BE2C (cell line): ENCODE data around the gene AGR2.
A peak's percentile ranks its signal among the peaks of the same experiment; 100 is the strongest.

Experiments
- DNase-seq: peaks from one replicate; pipeline ENCODE4 v3.0.0-alpha.2; 2020
- H3K27me3 ChIP-seq: fragments of 250-450 bp; sonication (Bioruptor Pico); 2 replicates; pipeline ENCODE4 v1.5.1; 2020; ENCODE audit warnings: mild to moderate bottlenecking
- H3K36me3 ChIP-seq: fragments of 250-450 bp; sonication (Bioruptor Pico); 2 replicates; pipeline ENCODE4 v1.5.1; 2020; ENCODE audit warnings: mild to moderate bottlenecking
- H3K4me1 ChIP-seq: fragments of 250-450 bp; sonication (Bioruptor Pico); 2 replicates; pipeline ENCODE4 v1.5.1; 2020
- H3K4me3 ChIP-seq: 2 replicates; pipeline ENCODE4 v1.5.1; 2011; ENCODE audit warnings: low read depth, low read length
- H3K9me3 ChIP-seq: fragments of 250-450 bp; sonication (Bioruptor Pico); 2 replicates; pipeline ENCODE4 v1.5.1; 2020
- TF ChIP-seq, protein P1 (sequence below): IDR thresholded peaks from 2 replicates; pipeline ENCODE4 v1.5.1; 2012; ENCODE audit warnings: mild to moderate bottlenecking, low read depth, low read length

The AGR2 gene

DNA sequence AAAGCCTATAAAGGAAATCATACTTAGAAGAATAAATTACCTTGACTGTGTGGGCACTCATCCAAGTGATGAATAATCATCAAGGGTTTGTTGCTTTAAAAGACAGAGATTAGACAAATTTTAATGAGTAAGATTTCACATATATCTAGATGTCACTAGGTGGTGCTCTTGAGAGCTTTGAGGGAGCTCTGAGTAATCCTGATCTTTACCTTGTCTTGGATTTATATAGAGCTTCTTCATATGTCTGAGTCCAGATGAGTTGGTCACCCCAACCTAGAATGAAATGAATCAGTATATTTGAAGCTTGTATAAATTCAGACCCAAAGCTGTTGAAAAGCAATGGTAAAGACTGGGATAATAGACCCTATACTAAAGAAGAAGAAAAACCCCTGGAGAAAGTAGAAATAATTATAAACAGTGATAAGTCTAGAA is 3.7 kb downstream of the AGR2 start:
- H3K4me3 ChIP-seq, result no peak overlapping the region
- no peak for DNase-seq
- H3K4me1 ChIP-seq, result no peaks in the 10 kb centered on the region; the same call in none of the 2 replicates
- no peaks in the 10 kb centered on the region for H3K9me3 ChIP-seq
- no peaks in the 10 kb centered on the region for H3K36me3 ChIP-seq
- H3K27me3 ChIP-seq, result no peaks in the 10 kb centered on the region
- TF ChIP-seq, protein P1, sequence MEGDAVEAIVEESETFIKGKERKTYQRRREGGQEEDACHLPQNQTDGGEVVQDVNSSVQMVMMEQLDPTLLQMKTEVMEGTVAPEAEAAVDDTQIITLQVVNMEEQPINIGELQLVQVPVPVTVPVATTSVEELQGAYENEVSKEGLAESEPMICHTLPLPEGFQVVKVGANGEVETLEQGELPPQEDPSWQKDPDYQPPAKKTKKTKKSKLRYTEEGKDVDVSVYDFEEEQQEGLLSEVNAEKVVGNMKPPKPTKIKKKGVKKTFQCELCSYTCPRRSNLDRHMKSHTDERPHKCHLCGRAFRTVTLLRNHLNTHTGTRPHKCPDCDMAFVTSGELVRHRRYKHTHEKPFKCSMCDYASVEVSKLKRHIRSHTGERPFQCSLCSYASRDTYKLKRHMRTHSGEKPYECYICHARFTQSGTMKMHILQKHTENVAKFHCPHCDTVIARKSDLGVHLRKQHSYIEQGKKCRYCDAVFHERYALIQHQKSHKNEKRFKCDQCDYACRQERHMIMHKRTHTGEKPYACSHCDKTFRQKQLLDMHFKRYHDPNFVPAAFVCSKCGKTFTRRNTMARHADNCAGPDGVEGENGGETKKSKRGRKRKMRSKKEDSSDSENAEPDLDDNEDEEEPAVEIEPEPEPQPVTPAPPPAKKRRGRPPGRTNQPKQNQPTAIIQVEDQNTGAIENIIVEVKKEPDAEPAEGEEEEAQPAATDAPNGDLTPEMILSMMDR, result peak; percentile 59

DNA sequence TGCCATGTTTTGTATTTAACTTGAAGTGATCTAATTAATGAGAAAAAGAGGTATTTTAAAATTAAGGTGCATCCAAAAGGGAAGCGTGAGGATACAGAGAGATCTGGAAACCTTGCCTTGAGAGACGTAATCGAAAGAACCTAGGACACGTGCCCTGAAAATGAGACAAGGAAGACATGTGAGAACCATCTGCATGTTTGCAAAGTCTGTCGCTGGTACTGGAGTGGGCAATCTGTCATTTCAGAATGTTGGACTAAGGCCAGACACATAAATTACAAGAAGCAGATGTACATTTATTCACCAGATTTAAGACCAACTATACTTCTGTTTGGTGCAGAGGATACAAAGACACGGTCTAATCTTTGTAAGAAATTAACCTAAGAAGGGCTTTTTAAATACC is 9.2 kb downstream of the AGR2 start:
- Histone ChIP-seq H3K36me3 (no peaks in the 10 kb centered on the region), H3K4me3 (no peak overlapping the region), H3K9me3 (no peaks in the 10 kb centered on the region), H3K27me3 (no peaks in the 10 kb centered on the region), H3K4me1 (peaks cover 4% of the 10 kb centered on the region)
- DNase-seq, result peak; percentile 46
- TF ChIP-seq, protein P1, result no peak

DNA sequence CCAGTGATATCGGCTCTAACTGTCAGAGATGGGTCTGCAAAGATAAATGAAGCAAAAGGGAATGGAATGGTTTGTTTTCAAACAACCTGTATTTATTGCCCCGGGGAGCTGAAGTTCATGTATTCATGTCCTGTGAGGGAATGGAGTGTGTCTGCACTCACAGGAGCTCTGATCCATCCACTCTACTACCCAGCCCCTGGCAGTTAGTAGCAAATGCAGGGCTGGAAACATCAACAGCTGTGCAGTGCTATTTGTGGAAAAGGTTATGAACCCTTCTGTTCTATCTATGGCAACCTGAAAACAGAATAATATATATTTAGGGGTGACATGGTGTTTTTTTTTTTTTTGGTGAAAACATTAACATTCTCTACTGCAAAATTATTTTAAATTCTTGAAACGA is 9.8 kb downstream of the AGR2 start:
- Histone ChIP-seq H3K4me1 (peaks cover 4% of the 10 kb centered on the region), H3K36me3 (no peaks in the 10 kb centered on the region), H3K9me3 (no peaks in the 10 kb centered on the region), H3K4me3 (no peak overlapping the region), H3K27me3 (no peaks in the 10 kb centered on the region)
- TF ChIP-seq, protein P1, result no peak
- no peak for DNase-seq

DNA sequence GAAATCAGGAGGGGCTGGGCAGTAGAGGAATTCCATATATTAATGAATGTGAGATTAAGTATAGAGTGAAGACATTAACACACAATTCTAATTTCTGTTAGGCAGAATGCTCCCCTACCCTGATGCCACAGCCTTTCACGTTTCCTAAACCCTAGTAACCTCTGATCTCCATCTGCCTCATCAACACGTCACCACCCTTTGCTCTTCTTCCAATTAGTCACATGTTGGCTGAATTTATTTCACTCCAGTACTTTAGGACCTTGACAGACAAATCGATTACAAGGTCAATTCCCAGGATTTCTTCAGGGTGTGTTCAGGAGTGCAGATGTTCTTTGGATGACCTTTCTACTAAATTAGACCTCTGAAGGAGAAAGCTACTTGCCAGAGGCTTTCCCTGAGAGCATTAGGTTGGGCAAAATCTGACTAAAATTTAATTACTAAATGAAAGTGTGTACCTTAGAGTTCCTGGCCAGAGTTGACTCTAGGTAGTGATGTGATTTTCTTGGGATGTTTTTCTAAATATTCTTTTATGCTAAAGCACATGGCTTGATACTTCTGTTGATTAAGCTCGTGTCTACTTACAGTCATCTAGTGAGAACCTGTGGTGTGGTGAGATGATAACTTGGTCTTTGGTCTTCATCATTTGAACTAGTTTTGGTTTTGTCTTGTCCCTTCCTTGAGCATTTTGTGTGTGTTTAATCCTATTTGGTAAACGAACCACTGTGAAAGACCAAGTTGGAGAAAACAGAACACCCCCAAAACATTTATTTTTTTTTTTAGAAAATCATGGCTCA is 12.7 kb downstream of the AGR2 start:
- H3K27me3 ChIP-seq, result no peaks in the 10 kb centered on the region
- no peaks in the 10 kb centered on the region for H3K36me3 ChIP-seq
- no peak for DNase-seq
- no peaks in the 10 kb centered on the region for H3K9me3 ChIP-seq
- no peak overlapping the region for H3K4me3 ChIP-seq
- peaks cover 4% of the 10 kb centered on the region for H3K4me1 ChIP-seq
- TF ChIP-seq, protein P1, result no peak

DNA sequence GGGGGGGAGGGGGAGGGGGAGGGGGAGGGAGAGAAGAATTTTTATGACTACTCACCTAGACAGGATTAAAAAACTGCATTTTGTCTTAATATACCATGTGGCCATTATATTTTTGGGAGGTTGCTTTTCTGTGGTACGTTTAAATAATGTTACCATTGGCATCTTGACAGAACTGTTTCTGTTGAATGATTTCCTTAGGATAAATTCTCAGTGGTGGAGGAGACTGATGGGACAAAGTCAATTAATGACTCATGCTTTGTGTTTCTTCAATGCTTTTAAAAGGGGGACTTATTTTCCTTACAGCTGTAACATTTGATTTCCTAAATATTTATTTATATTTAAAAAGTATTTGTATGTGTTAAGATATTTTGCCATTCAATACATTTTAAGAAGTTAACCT is 13.7 kb downstream of the AGR2 start:
- TF ChIP-seq, protein P1, result no peak
- H3K36me3 ChIP-seq, result no peaks in the 10 kb centered on the region
- DNase-seq, result no peak
- no peaks in the 10 kb centered on the region for H3K27me3 ChIP-seq
- H3K4me3 ChIP-seq, result no peak overlapping the region
- peaks cover 3% of the 10 kb centered on the region for H3K4me1 ChIP-seq
- no peaks in the 10 kb centered on the region for H3K9me3 ChIP-seq

DNA sequence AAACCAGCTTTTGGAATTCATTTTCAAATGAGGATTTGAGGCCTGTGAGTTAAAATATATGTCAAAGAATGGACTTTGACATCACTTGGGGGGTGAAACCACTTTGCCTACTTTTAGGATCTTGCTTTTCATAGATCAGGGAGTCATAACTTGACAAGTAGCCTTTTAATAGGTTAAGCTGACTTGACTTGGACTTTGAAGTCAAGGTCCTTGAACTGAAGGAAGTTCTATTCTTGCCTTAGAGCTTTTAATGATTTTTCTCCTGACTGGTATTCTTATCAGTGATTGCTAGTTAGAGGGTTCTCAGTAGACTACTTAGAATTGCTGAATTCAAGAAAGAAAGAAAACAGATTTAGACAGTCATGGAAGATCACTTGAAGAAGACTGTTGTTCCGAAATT is 17.7 kb downstream of the AGR2 start:
- Histone ChIP-seq H3K9me3 (no peaks in the 10 kb centered on the region), H3K4me3 (no peak overlapping the region), H3K4me1 (no peaks in the 10 kb centered on the region), H3K27me3 (no peaks in the 10 kb centered on the region), H3K36me3 (no peaks in the 10 kb centered on the region)
- no peak for DNase-seq
- TF ChIP-seq, protein P1, result no peak
